Prostate gland (tissue), 2 donors: ENCODE results near the gene RIPPLY1. TPM values are rescaled to one million over a fixed set of nuclear protein-coding genes. Genes with fewer than 3 reads are reported as not detected.

Experiments
- DNase-seq: peaks from one replicate; pipeline ENCODE4 v3.0.0-alpha.2; 2019; ENCODE audit warnings: low spot score
- H3K27ac ChIP-seq, 2 donors: fragments of 200-600 bp; sonication (generic); 2 replicates each; pipeline ENCODE4 v1.5.1; 2017 to 2019
- H3K27me3 ChIP-seq: fragments of 200-600 bp; sonication (generic); replicated peaks from 2 replicates; pipeline ENCODE4 v1.5.1; 2019; ENCODE audit not compliant: insufficient read depth
- H3K36me3 ChIP-seq, 2 donors: fragments of 200-600 bp; sonication (generic); 1 replicate in 1 of 2; 2 replicates in 1 of 2; pipeline versions ENCODE4 v1.5.1 to v1.8.1; 2017 to 2019
- H3K4me1 ChIP-seq: fragments of 200-600 bp; sonication (generic); replicated peaks from 2 replicates; pipeline ENCODE4 v1.5.1; 2019
- H3K4me3 ChIP-seq, 2 donors: fragments of 200-600 bp; sonication (generic); 2 replicates each; pipeline ENCODE4 v1.5.1; 2017 to 2019
- H3K9me3 ChIP-seq: fragments of 200-600 bp; sonication (generic); 2 replicates; pipeline ENCODE4 v1.5.1; 2017
- CTCF ChIP-seq, 4 experiments: fragments of 200-600 bp in 2 of 4; fragments of 450-650 bp in 2 of 4; sonication (generic) in 2 of 4; IDR thresholded peaks; 1 replicate in 3 of 4; 2 replicates in 1 of 4; pipeline ENCODE4 v1.5.1; 2016 to 2019; ENCODE audit warnings: antibody characterized with exemption in 4 of 4, mild to moderate bottlenecking in 2 of 4, moderate library complexity in 2 of 4
- POLR2A ChIP-seq: fragments of 450-650 bp; IDR thresholded peaks from one replicate; pipeline ENCODE4 v1.6.1; 2016; ENCODE audit warnings: antibody characterized with exemption, mild to moderate bottlenecking
- POLR2AphosphoS5 ChIP-seq: sonication (generic); formaldehyde crosslinking; IDR thresholded peaks from one replicate; pipeline ENCODE4 v1.6.1; 2017; ENCODE audit warnings: antibody characterized with exemption
- WGBS: methylation state at CpG from one replicate; pipeline ENCODE4 v1.1.5; 2018; 5-methylcytosine and 5-hydroxymethylcytosine counted together
- intact Hi-C: fragments of 100-400 bp; cut with DNase I; formaldehyde crosslinking; loops from one replicate; pipeline ENCODE4 v1.14.2; 2022
- total RNA-seq, 2 donors: library from RNA; depleted of rRNA; stranded (reverse); fragments of >200 nt; gene quantifications; one replicate each; pipeline ENCODE4 v1.1.0, GENCODE V29; 2016

The RIPPLY1 gene
- total RNA-seq, 2 donors from 2014 or later: not detected

DNA sequence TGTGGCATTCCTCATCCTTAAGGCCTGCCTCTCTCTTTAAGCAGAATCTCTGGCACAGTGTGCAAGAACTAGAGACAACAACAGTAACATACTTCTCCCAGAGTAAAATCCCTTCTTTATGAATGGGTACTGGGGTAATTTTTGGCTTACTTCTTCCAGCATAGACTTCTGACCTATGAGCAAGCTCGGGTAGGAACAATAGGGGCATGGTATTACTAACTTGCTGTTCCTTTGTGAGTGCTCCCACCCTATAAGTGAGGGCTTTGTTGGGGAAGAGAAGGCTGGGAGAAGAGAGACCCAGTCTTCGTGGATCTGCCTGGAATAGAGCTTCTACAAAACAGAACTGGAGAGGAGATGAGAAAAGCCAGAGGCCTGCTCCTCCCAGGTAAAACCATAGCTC, 47.2 kb upstream of the RIPPLY1 start:
- TF ChIP-seq POLR2AphosphoS5 (no peak), POLR2A (no peak), CTCF (IDR thresholded peaks at IDR 0.05) (no peak)
- 81% methylated on average over 2 of the region's 2 CpGs for WGBS
- intact Hi-C loops: loop anchor here (5.0 kb wide), 1 partner anchor 48 kb away; the partner anchor contains the start of gene RIPPLY1
- no peak for DNase-seq
- no peak overlapping the region for H3K4me3 ChIP-seq
- H3K9me3 ChIP-seq: no peaks in the 10 kb centered on the region
- no peaks in the 10 kb centered on the region for H3K27me3 ChIP-seq
- no peaks in the 10 kb centered on the region for H3K4me1 ChIP-seq
- H3K27ac ChIP-seq: no peak overlapping the region
- H3K36me3 ChIP-seq: no peaks in the 10 kb centered on the region

DNA sequence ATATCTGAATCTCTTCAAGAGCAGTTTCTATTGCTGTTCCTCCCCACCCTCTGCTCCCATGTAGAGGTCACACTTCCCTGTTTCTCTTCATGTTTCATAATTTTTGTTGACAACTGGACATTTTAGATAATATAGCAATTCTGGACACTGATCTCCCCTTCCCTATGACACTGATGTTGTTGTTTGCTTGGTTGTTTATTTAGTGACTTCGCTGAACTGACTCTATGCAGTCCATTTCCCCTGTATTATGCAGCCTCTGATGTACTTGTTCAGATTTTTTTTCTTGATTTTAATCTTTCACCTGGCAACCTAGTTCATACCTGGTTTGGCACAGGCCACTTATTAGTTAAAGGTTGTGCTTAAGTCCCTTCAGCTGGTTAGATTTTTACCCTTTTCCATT, 46.2 kb upstream of the RIPPLY1 start:
- intact Hi-C loops: no loop called here
- no peak overlapping the region for H3K27ac ChIP-seq
- H3K4me1 ChIP-seq: no peaks in the 10 kb centered on the region
- no peaks in the 10 kb centered on the region for H3K9me3 ChIP-seq
- no peak for DNase-seq
- 95% methylated on average over 1 of the region's 1 CpG for WGBS
- H3K27me3 ChIP-seq: no peaks in the 10 kb centered on the region
- TF ChIP-seq POLR2AphosphoS5 (no peak), POLR2A (no peak), CTCF (IDR thresholded peaks at IDR 0.05) (no peak)
- H3K4me3 ChIP-seq: no peak overlapping the region
- H3K36me3 ChIP-seq: no peaks in the 10 kb centered on the region

- 84% methylated on average over 3 of the region's 3 CpGs for WGBS
- no peaks in the 10 kb centered on the region for H3K4me1 ChIP-seq
- no peaks in the 10 kb centered on the region for H3K27me3 ChIP-seq
- DNase-seq: no peak
- H3K27ac ChIP-seq: no peak overlapping the region
- intact Hi-C loops: no loop called here
- no peak overlapping the region for H3K4me3 ChIP-seq
- TF ChIP-seq POLR2AphosphoS5: no peak
- TF ChIP-seq CTCF (IDR thresholded peaks at IDR 0.05): no peak
- TF ChIP-seq POLR2A: no peak
- H3K9me3 ChIP-seq: no peaks in the 10 kb centered on the region
- H3K36me3 ChIP-seq: no peaks in the 10 kb centered on the region
Measured at GRCh38 chrX:106948641-106949040, 45.5 kb upstream of the RIPPLY1 start.

GRCh38 chrX:106946464-106946863, 43.3 kb upstream of the RIPPLY1 start:
- H3K36me3 ChIP-seq: no peaks in the 10 kb centered on the region
- no peak for DNase-seq
- H3K4me3 ChIP-seq: no peak overlapping the region
- TF ChIP-seq POLR2AphosphoS5 (no peak), CTCF (IDR thresholded peaks at IDR 0.05) (no peak), POLR2A (no peak)
- no peaks in the 10 kb centered on the region for H3K4me1 ChIP-seq
- intact Hi-C loops: no loop called here
- no peak overlapping the region for H3K27ac ChIP-seq
- no peaks in the 10 kb centered on the region for H3K27me3 ChIP-seq
- 100% methylated on average over 3 of the region's 3 CpGs for WGBS
- no peaks in the 10 kb centered on the region for H3K9me3 ChIP-seq

DNA sequence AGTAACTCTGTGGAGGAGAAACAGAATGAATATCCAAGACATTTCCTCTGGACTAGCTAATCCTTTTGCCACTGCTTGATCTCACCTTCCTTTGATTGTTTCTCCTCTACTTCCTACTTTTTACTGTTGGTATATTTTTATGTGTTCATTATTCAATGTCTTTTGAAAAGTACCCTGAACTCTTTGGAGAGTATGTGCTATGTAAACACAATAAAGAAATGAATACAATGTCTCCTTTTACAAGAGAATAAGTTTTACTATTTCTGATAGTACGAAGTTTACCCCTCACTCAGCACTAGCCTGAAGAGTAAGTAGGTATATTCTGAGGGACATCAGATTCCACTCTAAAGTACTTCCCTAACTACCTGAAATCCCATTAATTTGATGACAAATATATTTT, 36.9 kb upstream of the RIPPLY1 start:
- Histone ChIP-seq H3K27me3 (no peaks in the 10 kb centered on the region), H3K4me3 (no peak overlapping the region), H3K9me3 (no peaks in the 10 kb centered on the region), H3K36me3 (no peaks in the 10 kb centered on the region), H3K27ac (no peak overlapping the region), H3K4me1 (no peaks in the 10 kb centered on the region)
- intact Hi-C loops: no loop called here
- 25% methylated on average over 1 of the region's 1 CpG for WGBS
- TF ChIP-seq CTCF (IDR thresholded peaks at IDR 0.05) (no peak), POLR2AphosphoS5 (no peak), POLR2A (no peak)
- DNase-seq: no peak
